Measurements from ENCODE around the gene PHRF1.
A peak's percentile ranks its signal among the peaks of the same experiment; 100 is the strongest.

The PHRF1 gene

GRCh38 chr11:616320-617198 is 40.3 kb downstream of the PHRF1 start:
- no peak for DNase-seq (ENCODE audit: low spot score)

- no peak for DNase-seq (ENCODE audit: low spot score)
Observed at GRCh38 chr11:617199-617911, 41.1 kb downstream of the PHRF1 start.

GRCh38 chr11:617912-618682 is 41.8 kb downstream of the PHRF1 start:
- DNase-seq (ENCODE audit: low spot score) = no peak

GRCh38 chr11:618856-619627 is 42.8 kb downstream of the PHRF1 start:
- no peak for DNase-seq (ENCODE audit: low spot score)

GRCh38 chr11:619628-620050 is 43.4 kb downstream of the PHRF1 start:
- no peak for DNase-seq (ENCODE audit: low spot score)

- DNase-seq (ENCODE audit: low spot score) = no peak
Observed at GRCh38 chr11:620201-620600, 43.9 kb downstream of the PHRF1 start.

GRCh38 chr11:620935-621814 is 44.9 kb downstream of the PHRF1 start:
- no peak for DNase-seq (ENCODE audit: low spot score)

- DNase-seq (ENCODE audit: low spot score) = no peak
Observed at GRCh38 chr11:621838-622237, 45.6 kb downstream of the PHRF1 start.

- no peak for DNase-seq (ENCODE audit: low spot score)
Observed at GRCh38 chr11:623349-623869, 47.1 kb downstream of the PHRF1 start.

GRCh38 chr11:623999-624704 is 47.9 kb downstream of the PHRF1 start:
- peak; percentile 57 for DNase-seq (ENCODE audit: low spot score)

- no peak for DNase-seq (ENCODE audit: low spot score)
Observed at GRCh38 chr11:624705-625635, 48.7 kb downstream of the PHRF1 start, which contains the start of gene CDHR5. TSS of gene CDHR5 (minus strand) at chr11:624955. CDS start at chr11:624902, 53 bp downstream.

- DNase-seq (ENCODE audit: low spot score) = no peak
Observed at GRCh38 chr11:625636-626268, 49.5 kb downstream of the PHRF1 start.

- DNase-seq (ENCODE audit: low spot score) = no peak
Observed at GRCh38 chr11:626475-627307, 50.4 kb downstream of the PHRF1 start, which contains the start of gene SCT. TSS of gene SCT (minus strand) at chr11:627181. CDS start at chr11:627143, 38 bp downstream.

GRCh38 chr11:627308-627576 is 51.0 kb downstream of the PHRF1 start:
- DNase-seq (ENCODE audit: low spot score) = no peak

- DNase-seq (ENCODE audit: low spot score) = no peak
Observed at GRCh38 chr11:628056-628455, 51.8 kb downstream of the PHRF1 start.

- DNase-seq (ENCODE audit: low spot score) = no peak
Observed at GRCh38 chr11:629237-629583, 52.9 kb downstream of the PHRF1 start.

- no peak for DNase-seq (ENCODE audit: low spot score)
Observed at GRCh38 chr11:630871-631270, 54.6 kb downstream of the PHRF1 start.

Data from kidney tubule cell (primary cell).